RWPE2 (cell line): Measurements from ENCODE around the gene MEMO1.
"Not testable (repeated sequence)": the region's sequence is repeated elsewhere in the genome, so short reads cannot be mapped to it uniquely, and the experiment has no call there.

ENCODE experiments used
- ATAC-seq: fragments of 200-7000 bp; cut with Tn5 transposase; 3 replicates; pipeline ENCODE4 v1.9.1; 2021; ENCODE audit warnings: low read depth
- DNase-seq: peaks from one replicate; pipeline ENCODE4 v3.0.0-alpha.2; 2020; ENCODE audit warnings: low spot score
- H3K27ac ChIP-seq: fragments of 450-650 bp; 2 replicates; pipeline ENCODE4 v1.5.1; 2017; ENCODE audit warnings: mild to moderate bottlenecking; ENCODE audit not compliant: poor library complexity, severe bottlenecking
- H3K27me3 ChIP-seq: fragments of 250-450 bp; sonication (Bioruptor Pico); 2 replicates; pipeline ENCODE4 v1.5.1; 2021; ENCODE audit warnings: mild to moderate bottlenecking, moderate library complexity; ENCODE audit not compliant: insufficient read depth, poor library complexity, severe bottlenecking
- H3K36me3 ChIP-seq: fragments of 250-450 bp; sonication (Bioruptor Pico); 2 replicates; pipeline ENCODE4 v1.5.1; 2020; ENCODE audit warnings: low read depth, mild to moderate bottlenecking, moderate library complexity
- H3K4me1 ChIP-seq: fragments of 250-450 bp; sonication (Bioruptor Pico); 2 replicates; pipeline ENCODE4 v1.5.1; 2021; ENCODE audit warnings: mild to moderate bottlenecking, moderate library complexity; ENCODE audit not compliant: insufficient read depth, poor library complexity, severe bottlenecking
- H3K4me3 ChIP-seq: fragments of 250-450 bp; sonication (Bioruptor Pico); 2 replicates; pipeline ENCODE4 v1.5.1; 2021; ENCODE audit warnings: mild to moderate bottlenecking, moderate library complexity; ENCODE audit not compliant: severe bottlenecking
- H3K9me3 ChIP-seq: fragments of 250-450 bp; sonication (Bioruptor Pico); 2 replicates; pipeline ENCODE4 v1.5.1; 2021; ENCODE audit warnings: mild to moderate bottlenecking, moderate library complexity; ENCODE audit not compliant: severe bottlenecking
- CTCF ChIP-seq: fragments of 450-650 bp; IDR thresholded peaks from one replicate; pipeline ENCODE4 v1.5.1; 2017; ENCODE audit warnings: mild to moderate bottlenecking, moderate library complexity; ENCODE audit not compliant: poor library complexity, severe bottlenecking

Gene MEMO1

GRCh38 chr2:31853521-31853920, 157.3 kb downstream of the MEMO1 start:
- no peak overlapping the region for H3K27ac ChIP-seq
- no peak for TF ChIP-seq CTCF
- ATAC-seq: no peak
- H3K4me1 ChIP-seq: no peaks in the 10 kb centered on the region
- no peak for DNase-seq
- H3K27me3 ChIP-seq: no peaks in the 10 kb centered on the region
- no peaks in the 10 kb centered on the region for H3K9me3 ChIP-seq
- 0 out of 2 replicates have a peak, but pooled peaks cover 5% of the 10 kb centered on the region for H3K36me3 ChIP-seq
- H3K4me3 ChIP-seq: no peak overlapping the region

DNA sequence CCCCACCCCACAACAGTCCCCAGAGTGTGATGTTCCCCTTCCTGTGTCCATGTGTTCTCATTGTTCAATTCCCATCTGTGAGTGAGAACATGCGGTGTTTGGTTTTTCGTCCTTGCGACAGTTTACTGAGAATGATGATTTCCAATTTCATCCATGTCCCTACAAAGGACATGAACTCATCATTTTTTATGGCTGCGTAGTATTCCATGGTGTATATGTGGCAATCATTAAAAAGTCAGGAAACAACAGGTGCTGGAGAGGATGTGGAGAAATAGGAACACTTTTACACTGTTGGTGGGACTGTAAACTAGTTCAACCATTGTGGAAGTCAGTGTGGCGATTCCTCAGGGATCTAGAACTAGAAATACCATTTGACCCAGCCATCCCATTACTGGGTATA, 168.7 kb downstream of the MEMO1 start:
- DNase-seq, H3K27ac ChIP-seq, H3K36me3 ChIP-seq, H3K27me3 ChIP-seq, H3K4me3 ChIP-seq, H3K9me3 ChIP-seq, ATAC-seq, H3K4me1 ChIP-seq: not testable (repeated sequence)

- TF ChIP-seq CTCF: no peak
- ATAC-seq: no peak
- Histone ChIP-seq H3K9me3 (no peaks in the 10 kb centered on the region), H3K27ac (no peak overlapping the region), H3K4me3 (no peak overlapping the region), H3K4me1 (peaks cover 5% of the 10 kb centered on the region), H3K27me3 (no peaks in the 10 kb centered on the region), H3K36me3 (no peaks in the 10 kb centered on the region)
- no peak for DNase-seq
Observed at GRCh38 chr2:31835450-31835849, 175.4 kb downstream of the MEMO1 start.

- no peak for DNase-seq
- no peaks in the 10 kb centered on the region for H3K9me3 ChIP-seq
- ATAC-seq: no peak
- no peak overlapping the region for H3K4me3 ChIP-seq
- no peak for TF ChIP-seq CTCF
- no peak overlapping the region for H3K27ac ChIP-seq
- H3K4me1 ChIP-seq: no peaks in the 10 kb centered on the region
- H3K36me3 ChIP-seq: no peaks in the 10 kb centered on the region
- H3K27me3 ChIP-seq: no peaks in the 10 kb centered on the region
Observed at GRCh38 chr2:31832363-31832762, 178.4 kb downstream of the MEMO1 start.

- H3K27me3 ChIP-seq: no peaks in the 10 kb centered on the region
- no peaks in the 10 kb centered on the region for H3K4me1 ChIP-seq
- no peak for TF ChIP-seq CTCF
- no peak for DNase-seq
- H3K9me3 ChIP-seq: no peaks in the 10 kb centered on the region
- H3K36me3 ChIP-seq: no peaks in the 10 kb centered on the region
- ATAC-seq: peak; percentile 82
- H3K4me3 ChIP-seq: no peak overlapping the region
- no peak overlapping the region for H3K27ac ChIP-seq
Observed at GRCh38 chr2:31831585-31831984, 179.2 kb downstream of the MEMO1 start.
